ENCODE measurements around the gene VASP.

Gene VASP

GRCh38 chr19:45554481-45554880 lies 47.2 kb downstream of the VASP start:
- DNase-seq (ENCODE audit: low read depth, low spot score): no peak
- no peak for TF ChIP-seq CTCF (IDR thresholded peaks at IDR 0.05; ENCODE audit: insufficient read depth, low read length, missing control alignments)
- POLR2A ChIA-PET: interaction anchor here (0.6 kb wide), 1 partner anchor 9 kb away, joined by 3 read pairs; no protein-coding TSS in a partner anchor
- no peak overlapping the region for H3K4me3 ChIP-seq (ENCODE audit: low read depth, low read length)
- CTCF ChIA-PET: interaction anchor here (1.4 to 2.7 kb wide), 3 partner anchors 11 to 127 kb away, joined by 4 to 11 read pairs (median 5); no protein-coding TSS in a partner anchor

- CTCF ChIA-PET: interaction anchor here (1.2 to 4.1 kb wide), 9 partner anchors 8 to 118 kb away, joined by 3 to 41 read pairs (median 8); no protein-coding TSS in a partner anchor
These were observed 49.6 kb downstream of the VASP start for GRCh38 chr19:45556835-45557234.

GRCh38 chr19:45558399-45558878 lies 51.2 kb downstream of the VASP start:
- no peak for DNase-seq (ENCODE audit: low read depth, low spot score)
- peak; percentile 70 for TF ChIP-seq CTCF (IDR thresholded peaks at IDR 0.05; ENCODE audit: insufficient read depth, low read length, missing control alignments)
- ChIA-PET CTCF (interaction anchor here (0.5 to 4.1 kb wide), 22 partner anchors 10 to 124 kb away, joined by 3 to 41 read pairs (median 6); no protein-coding TSS in a partner anchor), POLR2A (no interaction called here)
- H3K4me3 ChIP-seq (ENCODE audit: low read depth, low read length): no peak overlapping the region

More at GRCh38 chr19:45556835-45557234, 49.6 kb downstream of the VASP start:
- no peak for TF ChIP-seq CTCF (IDR thresholded peaks at IDR 0.05; ENCODE audit: insufficient read depth, low read length, missing control alignments)
- POLR2A ChIA-PET: no interaction called here
- no peak for DNase-seq (ENCODE audit: low read depth, low spot score)
- H3K4me3 ChIP-seq (ENCODE audit: low read depth, low read length): no peak overlapping the region

- no peak overlapping the region for H3K4me3 ChIP-seq (ENCODE audit: low read depth, low read length)
- DNase-seq (ENCODE audit: low read depth, low spot score): no peak
- TF ChIP-seq CTCF (IDR thresholded peaks at IDR 0.05; ENCODE audit: insufficient read depth, low read length, missing control alignments): no peak
- CTCF ChIA-PET: interaction anchor here (0.7 to 4.1 kb wide), 9 partner anchors 10 to 86 kb away, joined by 3 to 41 read pairs (median 4); no protein-coding TSS in a partner anchor
- POLR2A ChIA-PET: no interaction called here
These were observed 52.8 kb downstream of the VASP start for GRCh38 chr19:45560038-45560437.

GRCh38 chr19:45560686-45561085 lies 53.4 kb downstream of the VASP start:
- ChIA-PET POLR2A (no interaction called here), CTCF (interaction anchor here (0.9 to 2.9 kb wide), 6 partner anchors 9 to 75 kb away, joined by 3 to 9 read pairs (median 4); no protein-coding TSS in a partner anchor)
- H3K4me3 ChIP-seq (ENCODE audit: low read depth, low read length): no peak overlapping the region
- no peak for TF ChIP-seq CTCF (IDR thresholded peaks at IDR 0.05; ENCODE audit: insufficient read depth, low read length, missing control alignments)
- no peak for DNase-seq (ENCODE audit: low read depth, low spot score)

- H3K4me3 ChIP-seq (ENCODE audit: low read depth, low read length): no peak overlapping the region
- DNase-seq (ENCODE audit: low read depth, low spot score): no peak
- ChIA-PET CTCF (no interaction called here), POLR2A (interaction anchor here (0.6 kb wide), 1 partner anchor 9 kb away, joined by 3 read pairs; no protein-coding TSS in a partner anchor)
- TF ChIP-seq CTCF (IDR thresholded peaks at IDR 0.05; ENCODE audit: insufficient read depth, low read length, missing control alignments): no peak
These were observed 57.0 kb downstream of the VASP start for GRCh38 chr19:45564131-45564780.

Data from AG04449 (cell line).